HEK293 (cell line): Measurements from ENCODE around the gene TMEM72.
A peak's percentile ranks its signal among the peaks of the same experiment; 100 is the strongest.

ENCODE experiments used
- CTCF ChIA-PET: fragments of 350-600 bp; formaldehyde crosslinking; extraction: SDS; loops from one replicate; lab custom pipeline; 2021; ENCODE audit warnings: antibody characterized with exemption; lab: Yijun Ruan, JAX
- POLR2A ChIA-PET: fragments of 300-600 bp; formaldehyde crosslinking; extraction: SDS; loops from one replicate; lab custom pipeline; 2020; ENCODE audit warnings: antibody characterized with exemption, inconsistent platforms; lab: Yijun Ruan, JAX
- H3K27ac ChIP-seq: fragments of 200-500 bp; sonication (Bioruptor generic); 2 replicates; pipeline ENCODE4 v1.5.1; 2014; ENCODE audit warnings: low read depth, low read length, control low read depth, inconsistent platforms; ENCODE audit errors: extremely low read depth
- H3K36me3 ChIP-seq, 2 experiments: fragments of 200-500 bp in 1 of 2; sonication (Bioruptor generic) in 1 of 2; 1 replicate in 1 of 2; 2 replicates in 1 of 2; pipeline ENCODE4 v1.5.1; 2014 to 2017; ENCODE audit warnings: inconsistent platforms in 2 of 2, low read length in 2 of 2; ENCODE audit not compliant: control insufficient read depth in 2 of 2, insufficient read depth in 1 of 2
- H3K4me1 ChIP-seq: fragments of 200-500 bp; sonication (Bioruptor generic); 2 replicates; pipeline ENCODE4 v1.5.1; 2014; ENCODE audit warnings: mild to moderate bottlenecking, low read length, inconsistent platforms; ENCODE audit not compliant: control insufficient read depth, insufficient read depth
- H3K4me3 ChIP-seq: 2 replicates; pipeline ENCODE4 v1.5.1; 2011; ENCODE audit warnings: low read depth, mild to moderate bottlenecking, control low read depth, low read length, moderate library complexity
- H3K9me3 ChIP-seq: fragments of 200-500 bp; sonication (Bioruptor generic); 2 replicates; pipeline ENCODE4 v1.5.1; 2014; ENCODE audit warnings: low read depth, low read length, inconsistent platforms; ENCODE audit not compliant: control insufficient read depth, insufficient read depth
- BCL11B ChIP-seq: fragments of 450-650 bp; formaldehyde crosslinking; IDR thresholded peaks from 2 replicates; pipeline ENCODE4 v1.5.1; 2016; ENCODE audit warnings: low read depth, missing biosample characterization, missing genetic modification characterization
- EGR2 ChIP-seq: fragments of 450-650 bp; formaldehyde crosslinking; IDR thresholded peaks from 2 replicates; pipeline ENCODE4 v1.5.1; 2016; ENCODE audit warnings: low read depth, missing biosample characterization, missing genetic modification characterization
- GLIS1 ChIP-seq: fragments of 450-650 bp; formaldehyde crosslinking; IDR thresholded peaks from 2 replicates; pipeline ENCODE4 v1.5.1; 2016; ENCODE audit warnings: missing biosample characterization, missing genetic modification characterization
- KLF1 ChIP-seq: fragments of 450-650 bp; formaldehyde crosslinking; IDR thresholded peaks from 2 replicates; pipeline ENCODE4 v1.5.1; 2016; ENCODE audit warnings: missing biosample characterization, missing genetic modification characterization
- OVOL3 ChIP-seq: fragments of 450-650 bp; formaldehyde crosslinking; IDR thresholded peaks from 2 replicates; pipeline ENCODE4 v1.5.1; 2016; ENCODE audit warnings: missing biosample characterization, missing genetic modification characterization
- SP2 ChIP-seq: fragments of 450-650 bp; formaldehyde crosslinking; IDR thresholded peaks from 2 replicates; pipeline ENCODE4 v1.5.1; 2016; ENCODE audit warnings: missing biosample characterization, missing genetic modification characterization
- TRIM28 ChIP-seq: IDR thresholded peaks from 2 replicates; pipeline ENCODE4 v1.6.1; 2011; ENCODE audit warnings: low read length, control low read depth, borderline replicate concordance
- YY2 ChIP-seq: fragments of 450-650 bp; formaldehyde crosslinking; IDR thresholded peaks from 2 replicates; pipeline ENCODE4 v1.5.1; 2016; ENCODE audit warnings: missing biosample characterization, missing genetic modification characterization
- ZBTB17 ChIP-seq: fragments of 450-650 bp; formaldehyde crosslinking; IDR thresholded peaks from 2 replicates; pipeline ENCODE4 v1.5.1; 2016; ENCODE audit warnings: missing biosample characterization, missing genetic modification characterization
- ZFP3 ChIP-seq: fragments of 450-650 bp; formaldehyde crosslinking; IDR thresholded peaks from 2 replicates; pipeline ENCODE4 v1.5.1; 2016; ENCODE audit warnings: low read depth, missing biosample characterization, missing genetic modification characterization
- ZNF10 ChIP-seq: fragments of 450-650 bp; formaldehyde crosslinking; IDR thresholded peaks from 2 replicates; pipeline ENCODE4 v1.5.1; 2017; ENCODE audit warnings: missing biosample characterization, missing genetic modification characterization
- ZNF114 ChIP-seq: fragments of 450-650 bp; formaldehyde crosslinking; IDR thresholded peaks from 2 replicates; pipeline ENCODE4 v1.5.0; 2017; ENCODE audit warnings: missing biosample characterization, missing genetic modification characterization
- ZNF211 ChIP-seq: fragments of 450-650 bp; formaldehyde crosslinking; IDR thresholded peaks from 2 replicates; pipeline ENCODE4 v1.5.1; 2016; ENCODE audit warnings: low read depth, missing biosample characterization, missing genetic modification characterization
- ZNF274 ChIP-seq, 2 experiments: fragments of 200-500 bp in 1 of 2; fragments of 450-650 bp in 1 of 2; sonication (Bioruptor generic) in 1 of 2; formaldehyde crosslinking in 1 of 2; IDR thresholded peaks; 2 replicates each; pipeline versions ENCODE4 v1.5.1 to v1.6.1; 2014 to 2016; ENCODE audit warnings: borderline replicate concordance in 1 of 2, inconsistent platforms in 1 of 2, low read length in 1 of 2, missing biosample characterization in 1 of 2, missing genetic modification characterization in 1 of 2
- ZNF341 ChIP-seq: fragments of 450-650 bp; formaldehyde crosslinking; IDR thresholded peaks from 2 replicates; pipeline ENCODE4; 2016; ENCODE audit warnings: low read depth, missing biosample characterization, missing genetic modification characterization
- ZNF366 ChIP-seq: fragments of 450-650 bp; formaldehyde crosslinking; conservative IDR thresholded peaks from 2 replicates; pipeline ENCODE4 v1.5.1; 2016; ENCODE audit warnings: missing biosample characterization, missing genetic modification characterization
- ZNF558 ChIP-seq: fragments of 450-650 bp; formaldehyde crosslinking; IDR thresholded peaks from 2 replicates; pipeline ENCODE4 v1.5.1; 2016; ENCODE audit warnings: missing biosample characterization, missing genetic modification characterization
- ZNF747 ChIP-seq: fragments of 450-650 bp; formaldehyde crosslinking; IDR thresholded peaks from 2 replicates; pipeline ENCODE4 v1.5.1; 2016; ENCODE audit warnings: missing biosample characterization, missing genetic modification characterization
- ZNF777 ChIP-seq: fragments of 450-650 bp; formaldehyde crosslinking; IDR thresholded peaks from 2 replicates; pipeline ENCODE4 v1.5.1; 2017; ENCODE audit warnings: missing biosample characterization, missing genetic modification characterization, borderline replicate concordance
- ZNF792 ChIP-seq: fragments of 450-650 bp; formaldehyde crosslinking; IDR thresholded peaks from 2 replicates; pipeline ENCODE4 v1.5.1; 2016; ENCODE audit warnings: missing biosample characterization, missing genetic modification characterization
- TF ChIP-seq, protein P1 (sequence below): fragments of 450-650 bp; formaldehyde crosslinking; IDR thresholded peaks from 2 replicates; pipeline ENCODE4 v1.5.1; 2017; ENCODE audit warnings: missing biosample characterization, missing genetic modification characterization
- TF ChIP-seq, protein P2 (sequence below): fragments of 450-650 bp; formaldehyde crosslinking; IDR thresholded peaks from 2 replicates; pipeline ENCODE4 v1.5.1; 2016; ENCODE audit warnings: missing biosample characterization, missing genetic modification characterization
- TF ChIP-seq, protein P3 (sequence below): fragments of 450-650 bp; formaldehyde crosslinking; IDR thresholded peaks from 2 replicates; pipeline ENCODE4 v1.5.1; 2016; ENCODE audit warnings: missing biosample characterization, missing genetic modification characterization
- TF ChIP-seq, protein P4 (sequence below): fragments of 450-650 bp; IDR thresholded peaks from 2 replicates; pipeline ENCODE4 v1.5.1; 2018; ENCODE audit warnings: missing biosample characterization, mild to moderate bottlenecking, missing genetic modification characterization

Gene TMEM72

DNA sequence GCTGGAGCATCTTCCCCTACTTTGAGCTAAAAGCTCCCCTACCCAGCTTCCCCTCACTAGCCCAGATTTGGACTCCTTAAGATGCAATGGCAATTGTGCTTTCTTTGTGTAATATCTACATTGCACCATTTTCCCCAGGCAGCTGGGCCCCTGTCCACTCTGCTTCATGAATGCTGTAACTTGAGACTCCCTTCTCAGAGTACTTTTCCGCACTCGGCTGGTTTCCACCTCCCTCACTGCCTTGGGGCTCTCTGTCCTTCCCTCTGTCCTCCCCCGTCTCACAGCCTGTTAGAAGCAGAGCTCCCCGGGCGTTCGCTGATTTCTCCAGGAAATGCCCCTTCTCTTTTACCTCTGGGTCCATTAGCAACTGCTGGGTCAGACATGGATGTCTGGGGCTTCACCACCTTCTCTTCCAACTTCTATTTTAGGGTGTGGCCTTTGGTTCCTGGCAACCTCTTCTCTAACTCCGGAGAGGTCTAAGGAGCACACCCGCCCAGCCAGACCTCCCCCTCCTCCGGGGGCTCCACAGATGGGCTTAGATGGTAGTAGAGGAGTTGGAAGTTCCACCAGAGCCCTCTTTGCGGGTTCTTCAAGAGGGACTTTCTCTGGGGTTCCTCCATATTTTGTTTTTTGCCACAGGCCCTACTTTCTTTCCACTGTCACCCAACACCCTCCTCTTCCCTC is 2.9 kb upstream of the TMEM72 start (continued):
- TF ChIP-seq, protein P1, sequence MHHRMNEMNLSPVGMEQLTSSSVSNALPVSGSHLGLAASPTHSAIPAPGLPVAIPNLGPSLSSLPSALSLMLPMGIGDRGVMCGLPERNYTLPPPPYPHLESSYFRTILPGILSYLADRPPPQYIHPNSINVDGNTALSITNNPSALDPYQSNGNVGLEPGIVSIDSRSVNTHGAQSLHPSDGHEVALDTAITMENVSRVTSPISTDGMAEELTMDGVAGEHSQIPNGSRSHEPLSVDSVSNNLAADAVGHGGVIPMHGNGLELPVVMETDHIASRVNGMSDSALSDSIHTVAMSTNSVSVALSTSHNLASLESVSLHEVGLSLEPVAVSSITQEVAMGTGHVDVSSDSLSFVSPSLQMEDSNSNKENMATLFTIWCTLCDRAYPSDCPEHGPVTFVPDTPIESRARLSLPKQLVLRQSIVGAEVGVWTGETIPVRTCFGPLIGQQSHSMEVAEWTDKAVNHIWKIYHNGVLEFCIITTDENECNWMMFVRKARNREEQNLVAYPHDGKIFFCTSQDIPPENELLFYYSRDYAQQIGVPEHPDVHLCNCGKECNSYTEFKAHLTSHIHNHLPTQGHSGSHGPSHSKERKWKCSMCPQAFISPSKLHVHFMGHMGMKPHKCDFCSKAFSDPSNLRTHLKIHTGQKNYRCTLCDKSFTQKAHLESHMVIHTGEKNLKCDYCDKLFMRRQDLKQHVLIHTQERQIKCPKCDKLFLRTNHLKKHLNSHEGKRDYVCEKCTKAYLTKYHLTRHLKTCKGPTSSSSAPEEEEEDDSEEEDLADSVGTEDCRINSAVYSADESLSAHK (tag by site-specific recombination) = 0 out of 2 replicates have a peak, but pooled peaks have one; percentile 27
- TF ChIP-seq ZBTB17 (0 out of 2 replicates have a peak, but pooled peaks have one; percentile 50), EGR2 (no peak), ZNF558 (tag by site-specific recombination) (no peak), GLIS1 (tag by site-specific recombination) (peak; percentile 41), ZNF341 (tag by site-specific recombination) (peak; percentile 56), ZFP3 (peak; percentile 68), TRIM28 (peak; percentile 84; the same call in 1 of the 2 replicates), ZNF10 (tag by site-specific recombination) (no peak)

DNA sequence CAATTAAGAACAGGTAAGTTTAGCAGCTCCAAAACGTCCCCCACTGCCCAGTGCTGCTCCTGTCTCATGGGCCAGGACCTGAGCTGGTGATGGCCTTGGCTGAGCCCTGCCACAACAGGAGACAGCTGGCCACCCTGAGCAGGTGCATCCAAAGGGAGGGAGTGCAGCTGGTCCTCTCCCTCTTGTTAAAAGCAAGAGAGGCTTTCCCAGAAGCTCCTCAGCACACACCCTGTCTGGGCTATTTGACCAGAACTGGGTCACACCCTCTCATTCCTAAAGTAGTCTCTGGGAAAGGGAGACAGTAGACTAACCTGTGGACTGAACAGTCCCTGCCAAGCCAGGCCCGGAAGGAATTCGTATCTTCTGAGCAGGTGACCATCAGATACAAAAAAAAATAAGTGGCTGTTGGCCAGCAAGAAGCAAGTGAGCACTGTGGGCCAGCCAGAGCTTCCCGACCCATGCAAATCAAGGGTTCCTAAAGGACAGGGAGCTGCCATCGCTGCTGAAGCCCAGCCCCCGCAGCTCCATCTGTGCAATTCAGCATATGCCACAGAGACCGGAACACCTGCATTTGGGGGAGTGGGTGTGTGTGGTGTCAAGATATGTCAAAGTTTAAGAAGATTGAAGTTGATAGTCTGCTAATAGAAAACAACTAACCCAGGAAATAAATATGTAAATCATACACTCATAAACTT is 2.1 kb upstream of the TMEM72 start:
- H3K9me3 ChIP-seq = no peaks in the 10 kb centered on the region
- POLR2A ChIA-PET = interaction anchor here (0.9 kb wide), 1 partner anchor 70 kb away, joined by 3 read pairs; the partner anchor contains the start of gene DEPP1
- TF ChIP-seq SP2 (no peak), ZNF274 (IDR thresholded peaks at IDR 0.05; ENCODE audit: low read length) (no peak), ZNF274 (tag by site-specific recombination; IDR thresholded peaks at IDR 0.05; ENCODE audit: borderline replicate concordance) (no peak), KLF1 (tag by site-specific recombination) (peak; percentile 32; the same call in 1 of the 2 replicates), BCL11B (no peak), ZNF114 (tag by site-specific recombination) (no peak)
- TF ChIP-seq, protein P2, sequence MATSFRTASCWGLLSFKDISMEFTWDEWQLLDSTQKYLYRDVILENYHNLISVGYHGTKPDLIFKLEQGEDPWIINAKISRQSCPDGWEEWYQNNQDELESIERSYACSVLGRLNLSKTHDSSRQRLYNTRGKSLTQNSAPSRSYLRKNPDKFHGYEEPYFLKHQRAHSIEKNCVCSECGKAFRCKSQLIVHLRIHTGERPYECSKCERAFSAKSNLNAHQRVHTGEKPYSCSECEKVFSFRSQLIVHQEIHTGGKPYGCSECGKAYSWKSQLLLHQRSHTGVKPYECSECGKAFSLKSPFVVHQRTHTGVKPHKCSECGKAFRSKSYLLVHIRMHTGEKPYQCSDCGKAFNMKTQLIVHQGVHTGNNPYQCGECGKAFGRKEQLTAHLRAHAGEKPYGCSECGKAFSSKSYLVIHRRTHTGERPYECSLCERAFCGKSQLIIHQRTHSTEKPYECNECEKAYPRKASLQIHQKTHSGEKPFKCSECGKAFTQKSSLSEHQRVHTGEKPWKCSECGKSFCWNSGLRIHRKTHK = no peak
- TF ChIP-seq, protein P3, sequence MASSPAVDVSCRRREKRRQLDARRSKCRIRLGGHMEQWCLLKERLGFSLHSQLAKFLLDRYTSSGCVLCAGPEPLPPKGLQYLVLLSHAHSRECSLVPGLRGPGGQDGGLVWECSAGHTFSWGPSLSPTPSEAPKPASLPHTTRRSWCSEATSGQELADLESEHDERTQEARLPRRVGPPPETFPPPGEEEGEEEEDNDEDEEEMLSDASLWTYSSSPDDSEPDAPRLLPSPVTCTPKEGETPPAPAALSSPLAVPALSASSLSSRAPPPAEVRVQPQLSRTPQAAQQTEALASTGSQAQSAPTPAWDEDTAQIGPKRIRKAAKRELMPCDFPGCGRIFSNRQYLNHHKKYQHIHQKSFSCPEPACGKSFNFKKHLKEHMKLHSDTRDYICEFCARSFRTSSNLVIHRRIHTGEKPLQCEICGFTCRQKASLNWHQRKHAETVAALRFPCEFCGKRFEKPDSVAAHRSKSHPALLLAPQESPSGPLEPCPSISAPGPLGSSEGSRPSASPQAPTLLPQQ (tag by site-specific recombination) = no peak
- TF ChIP-seq, all 188 proteins: peak for 1
- no peak overlapping the region for H3K27ac ChIP-seq
- CTCF ChIA-PET = interaction anchor here (0.7 to 1.7 kb wide), 3 partner anchors 24 to 52 kb away, joined by 3 to 4 read pairs (median 3); no protein-coding TSS in a partner anchor
- no peak overlapping the region for H3K4me3 ChIP-seq
- H3K36me3 ChIP-seq = no peaks in the 10 kb centered on the region
- no peaks in the 10 kb centered on the region for H3K4me1 ChIP-seq

DNA sequence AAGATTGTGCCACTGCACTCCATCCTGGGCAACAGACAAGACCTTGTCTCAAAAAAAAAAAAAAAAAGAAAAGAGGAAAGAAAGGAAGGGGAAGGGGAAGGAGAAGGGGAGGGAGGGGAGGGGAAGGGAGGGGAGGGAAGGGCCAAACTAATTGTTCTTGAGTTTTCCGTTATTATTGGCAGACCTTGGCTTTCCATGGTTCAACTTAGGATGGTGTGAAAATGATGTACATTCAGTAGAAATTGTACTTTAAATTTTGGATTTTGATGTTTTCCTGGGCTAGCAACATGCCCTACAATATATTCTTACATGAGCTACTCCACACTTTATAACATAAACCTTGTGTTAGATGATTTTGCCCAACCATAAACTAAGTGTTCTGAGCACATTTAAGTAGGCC is 1.2 kb upstream of the TMEM72 start:
- Histone ChIP-seq H3K4me1 (no peaks in the 10 kb centered on the region), H3K9me3 (no peaks in the 10 kb centered on the region), H3K36me3 (no peaks in the 10 kb centered on the region), H3K27ac (no peak overlapping the region), H3K4me3 (no peak overlapping the region)
- ChIA-PET CTCF (interaction anchor here (1.7 kb wide), 1 partner anchor 23 kb away, joined by 4 read pairs; no protein-coding TSS in a partner anchor), POLR2A (no interaction called here)
- TF ChIP-seq ZNF747 (tag by site-specific recombination) (no peak), ZNF792 (tag by site-specific recombination) (no peak), YY2 (no peak), EGR2 (no peak), ZNF211 (no peak), ZNF777 (tag by site-specific recombination) (no peak), OVOL3 (no peak), ZNF366 (tag by site-specific recombination) (no peak)
- TF ChIP-seq, protein P4, sequence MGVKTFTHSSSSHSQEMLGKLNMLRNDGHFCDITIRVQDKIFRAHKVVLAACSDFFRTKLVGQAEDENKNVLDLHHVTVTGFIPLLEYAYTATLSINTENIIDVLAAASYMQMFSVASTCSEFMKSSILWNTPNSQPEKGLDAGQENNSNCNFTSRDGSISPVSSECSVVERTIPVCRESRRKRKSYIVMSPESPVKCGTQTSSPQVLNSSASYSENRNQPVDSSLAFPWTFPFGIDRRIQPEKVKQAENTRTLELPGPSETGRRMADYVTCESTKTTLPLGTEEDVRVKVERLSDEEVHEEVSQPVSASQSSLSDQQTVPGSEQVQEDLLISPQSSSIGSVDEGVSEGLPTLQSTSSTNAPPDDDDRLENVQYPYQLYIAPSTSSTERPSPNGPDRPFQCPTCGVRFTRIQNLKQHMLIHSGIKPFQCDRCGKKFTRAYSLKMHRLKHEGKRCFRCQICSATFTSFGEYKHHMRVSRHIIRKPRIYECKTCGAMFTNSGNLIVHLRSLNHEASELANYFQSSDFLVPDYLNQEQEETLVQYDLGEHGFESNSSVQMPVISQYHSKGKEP = no peak
